Activated CD8-positive, alpha-beta T cell treated with anti-CD3 and anti-CD28 coated beads, Interleukin-2, amount 10 ng/mL, durations not matched to agents 7 days and 5 days (primary cell): ENCODE measurements around the gene THBD. TPM values are rescaled to one million over a fixed set of nuclear protein-coding genes. Genes with fewer than 3 reads are reported as not detected.

ENCODE experiments used
- ATAC-seq: fragments of 150-1000 bp; cut with Tn5 transposase; one replicate; pipeline ENCODE4 v1.10.0; 2021; ENCODE audit warnings: moderate library complexity
- CTCF ChIA-PET: fragments of 350-600 bp; sonication (Branson Sonifier 250); formaldehyde crosslinking; loops from one replicate; lab custom pipeline; 2021; ENCODE audit warnings: antibody characterized with exemption; lab: Charles Lee
- POLR2A ChIA-PET: fragments of 350-600 bp; sonication (Branson Sonifier 250); formaldehyde crosslinking; loops from one replicate; lab custom pipeline; 2021; ENCODE audit warnings: antibody characterized with exemption; lab: Charles Lee
- DNase-seq: peaks from one replicate; pipeline ENCODE4 v3.0.0-alpha.2; 2020
- H3K27ac Mint-ChIP-seq: one replicate; pipeline ENCODE4 v1.8.0; 2021; ENCODE audit warnings: mild to moderate bottlenecking, mixed read lengths
- H3K27me3 Mint-ChIP-seq: one replicate; pipeline ENCODE4 v1.8.0; 2021; ENCODE audit warnings: low read depth, mixed read lengths
- H3K36me3 Mint-ChIP-seq: one replicate; pipeline ENCODE4 v1.8.0; 2021; ENCODE audit warnings: low read depth, mixed read lengths
- H3K4me1 Mint-ChIP-seq: one replicate; pipeline ENCODE4 v1.8.0; 2021; ENCODE audit warnings: low read depth, mixed read lengths
- H3K4me3 Mint-ChIP-seq: one replicate; pipeline ENCODE4 v1.8.0; 2021; ENCODE audit warnings: mild to moderate bottlenecking, mixed read lengths
- H3K9me3 Mint-ChIP-seq: one replicate; pipeline ENCODE4 v1.8.0; 2022; ENCODE audit warnings: mixed read lengths; ENCODE audit not compliant: insufficient read depth
- total RNA-seq, 2 experiments: library from RNA; stranded (reverse); gene quantifications; one replicate each; pipeline ENCODE4 v1.2.3, GENCODE V29; 2021

THBD gene
- total RNA-seq, 2 experiments from 2014 or later: not detected

DNA sequence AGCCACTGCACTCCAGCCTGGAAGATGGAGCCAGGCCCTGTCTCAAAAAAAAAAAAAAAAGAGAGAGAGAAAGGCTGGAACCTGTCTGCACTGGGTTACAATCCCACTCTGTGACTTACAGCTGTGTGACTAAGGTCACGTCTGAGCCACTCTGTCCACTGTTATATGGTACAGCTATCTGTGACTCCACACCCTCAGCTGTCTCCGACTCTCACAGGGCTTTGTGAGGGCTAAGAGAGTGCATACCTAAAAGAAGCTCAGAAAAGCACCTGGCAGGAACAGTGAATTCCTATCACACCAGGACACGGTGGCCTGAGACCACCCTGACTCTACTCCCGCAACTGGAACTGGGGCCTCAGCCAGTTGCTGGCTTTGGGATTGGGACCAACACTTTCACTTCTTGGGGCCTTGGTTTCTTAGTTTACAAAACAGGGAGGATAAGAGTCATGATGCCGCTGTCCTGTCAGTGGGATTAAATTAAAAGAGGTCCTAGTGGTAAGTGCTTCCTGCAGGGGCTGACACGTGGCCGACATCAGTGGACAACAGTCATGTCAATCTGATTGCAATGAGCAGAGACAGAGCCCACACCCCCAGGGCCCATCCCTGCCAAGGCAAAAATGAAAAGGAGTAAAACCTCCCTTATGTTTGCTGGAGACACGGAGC, 42.4 kb upstream of the THBD start:
- H3K9me3 Mint-ChIP-seq: no peaks in the 10 kb centered on the region
- peaks cover 9% of the 10 kb centered on the region for H3K27me3 Mint-ChIP-seq
- DNase-seq (no peak), ATAC-seq (no peak)
- H3K27ac Mint-ChIP-seq: no peak overlapping the region
- no peaks in the 10 kb centered on the region for H3K36me3 Mint-ChIP-seq
- H3K4me1 Mint-ChIP-seq: peaks cover 7% of the 10 kb centered on the region
- ChIA-PET POLR2A (no interaction called here), CTCF (no interaction called here)
- no peak overlapping the region for H3K4me3 Mint-ChIP-seq

DNA sequence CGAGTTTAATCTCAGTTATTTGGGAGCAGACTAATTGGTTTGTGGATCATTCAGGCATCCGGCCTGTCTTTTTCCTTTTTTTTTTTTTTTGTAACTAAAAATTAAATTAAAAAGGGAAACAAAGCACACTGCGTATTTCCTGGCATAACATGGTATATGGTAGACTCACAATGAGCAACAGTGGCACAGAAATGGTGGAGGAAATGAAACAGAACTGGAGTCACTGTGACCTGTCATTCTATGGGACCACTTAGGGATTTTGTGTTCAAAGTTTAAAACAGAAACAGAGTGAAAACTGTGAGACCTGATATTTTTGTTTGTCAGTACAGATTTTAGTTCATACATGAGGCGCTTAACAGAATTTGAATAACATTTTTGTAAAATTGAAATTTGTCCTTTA, 41.4 kb upstream of the THBD start:
- ATAC-seq (no peak), DNase-seq (no peak)
- Mint-ChIP-seq H3K36me3 (no peaks in the 10 kb centered on the region), H3K4me1 (peaks cover 16% of the 10 kb centered on the region), H3K4me3 (no peak overlapping the region), H3K9me3 (no peaks in the 10 kb centered on the region), H3K27me3 (peaks cover 9% of the 10 kb centered on the region), H3K27ac (no peak overlapping the region)
- POLR2A ChIA-PET: no interaction called here
- CTCF ChIA-PET: no interaction called here

DNA sequence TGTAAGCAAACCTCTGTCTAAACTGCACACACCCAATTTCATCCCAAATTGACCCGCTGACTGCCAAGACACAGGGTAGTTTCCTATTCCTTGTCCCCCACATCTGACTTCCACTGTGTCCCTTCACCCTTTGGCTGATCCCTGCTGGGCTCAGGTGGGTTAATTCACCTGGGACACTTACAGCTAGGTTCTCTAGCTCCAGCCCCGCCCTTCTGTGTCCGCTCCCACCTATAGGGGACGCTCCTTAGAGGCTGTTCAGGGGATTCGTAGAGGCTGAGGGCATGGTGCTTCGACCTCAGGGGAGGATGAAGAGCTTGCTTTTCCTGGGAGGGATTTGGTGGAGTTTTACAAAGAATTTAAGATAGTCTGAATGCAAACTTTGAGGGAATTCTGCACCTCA, 40.7 kb upstream of the THBD start:
- ATAC-seq (no peak), DNase-seq (no peak)
- POLR2A ChIA-PET: no interaction called here
- Mint-ChIP-seq H3K4me3 (no peak overlapping the region), H3K27me3 (peaks cover 9% of the 10 kb centered on the region), H3K36me3 (no peaks in the 10 kb centered on the region), H3K27ac (no peak overlapping the region), H3K4me1 (peaks cover 17% of the 10 kb centered on the region), H3K9me3 (no peaks in the 10 kb centered on the region)
- CTCF ChIA-PET: no interaction called here

DNA sequence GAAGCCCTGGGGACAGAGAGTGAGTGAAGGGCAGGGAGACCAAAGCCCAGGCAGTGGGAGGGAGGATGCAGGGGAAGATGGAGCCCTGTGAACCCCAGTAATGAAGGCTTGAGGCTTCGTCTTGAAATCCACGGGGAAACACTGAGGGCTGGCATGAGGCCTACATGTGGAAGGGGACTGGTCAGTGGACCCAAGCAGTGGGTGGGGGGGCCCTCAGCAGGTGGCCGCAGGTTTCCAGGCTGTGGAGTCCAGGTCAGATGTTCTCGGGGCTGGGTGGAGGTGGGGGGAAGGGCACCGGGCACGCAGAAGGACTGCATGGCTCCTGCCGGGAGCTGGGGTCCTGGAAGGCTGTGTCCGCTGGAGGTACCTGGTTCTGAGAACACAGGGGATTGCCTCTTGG, 39.4 kb upstream of the THBD start:
- Mint-ChIP-seq H3K4me1 (peaks cover 17% of the 10 kb centered on the region), H3K36me3 (no peaks in the 10 kb centered on the region), H3K9me3 (no peaks in the 10 kb centered on the region), H3K27ac (no peak overlapping the region), H3K4me3 (no peak overlapping the region), H3K27me3 (peaks cover 9% of the 10 kb centered on the region)
- CTCF ChIA-PET: no interaction called here
- POLR2A ChIA-PET: no interaction called here
- ATAC-seq (no peak), DNase-seq (no peak)

DNA sequence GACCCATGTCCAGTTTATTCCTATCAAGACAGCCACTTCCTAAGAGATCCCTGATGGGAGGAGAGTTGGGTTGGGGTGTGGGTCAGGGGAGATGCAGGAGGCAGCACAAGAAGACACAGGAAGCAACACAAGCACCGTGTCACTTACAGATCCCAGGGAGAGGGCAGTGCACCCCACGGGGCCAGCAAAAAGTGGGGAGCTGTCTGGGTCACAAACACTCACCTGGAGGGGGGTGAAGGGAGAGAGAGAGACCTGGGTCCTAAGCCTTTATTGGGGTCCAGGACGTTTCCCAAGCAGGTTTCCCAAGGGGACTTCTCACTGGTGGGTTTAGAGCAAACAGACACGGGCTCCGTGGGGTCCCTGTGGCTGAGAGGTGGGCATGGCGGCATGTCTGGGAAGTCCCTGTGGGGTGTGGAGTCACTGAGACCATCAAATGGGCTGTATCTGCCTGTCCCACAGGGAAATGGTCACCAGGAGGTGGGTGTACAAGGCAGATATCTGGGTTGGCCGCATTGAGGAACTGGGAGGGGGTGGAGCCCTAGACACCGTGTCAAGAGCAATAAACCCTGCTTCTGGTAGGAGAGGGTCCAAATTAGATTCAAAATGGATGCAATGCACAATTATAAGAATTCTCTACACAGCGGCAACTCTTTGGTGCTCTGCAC, 38.2 kb upstream of the THBD start:
- H3K4me3 Mint-ChIP-seq: no peak overlapping the region
- POLR2A ChIA-PET: no interaction called here
- H3K4me1 Mint-ChIP-seq: peaks cover 17% of the 10 kb centered on the region
- ATAC-seq (no peak), DNase-seq (no peak)
- no peak overlapping the region for H3K27ac Mint-ChIP-seq
- H3K27me3 Mint-ChIP-seq: peaks cover 9% of the 10 kb centered on the region
- H3K36me3 Mint-ChIP-seq: no peaks in the 10 kb centered on the region
- CTCF ChIA-PET: no interaction called here
- H3K9me3 Mint-ChIP-seq: no peaks in the 10 kb centered on the region

DNA sequence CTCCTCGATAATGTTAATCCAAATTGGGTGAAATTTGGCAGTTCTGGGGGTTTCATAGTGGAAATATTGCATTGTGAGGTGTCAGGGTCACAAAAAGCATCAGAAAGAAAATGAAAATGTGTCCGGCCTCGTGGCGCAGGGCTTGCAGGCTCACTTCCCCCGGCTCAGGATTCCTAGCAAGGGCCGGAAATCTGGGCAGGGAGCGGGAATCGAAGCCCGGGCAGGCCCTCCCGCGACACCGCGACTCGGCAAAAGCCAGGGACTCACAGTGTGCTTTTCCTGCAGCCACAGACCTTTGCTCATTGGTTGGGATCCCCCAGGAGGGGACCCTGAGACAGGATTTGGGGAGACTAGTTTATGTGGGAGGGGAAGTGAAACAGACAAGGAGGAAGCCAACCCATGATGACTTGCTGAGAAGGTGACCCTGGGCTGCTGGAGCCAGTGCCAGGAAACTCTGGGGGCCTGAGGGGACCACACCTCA, 37.5 kb upstream of the THBD start:
- H3K4me3 Mint-ChIP-seq: no peak overlapping the region
- no peak for DNase-seq
- peaks cover 21% of the 10 kb centered on the region for H3K4me1 Mint-ChIP-seq
- H3K36me3 Mint-ChIP-seq: no peaks in the 10 kb centered on the region
- ChIA-PET CTCF (interaction anchor here (0.6 to 1.6 kb wide), 4 partner anchors 8 to 254 kb away, joined by 3 to 7 read pairs (median 4); no protein-coding TSS in a partner anchor), POLR2A (interaction anchor here (1.1 kb wide), 1 partner anchor 263 kb away, joined by 4 read pairs; the partner anchor contains the start of gene NXT1)
- no peak for ATAC-seq
- no peaks in the 10 kb centered on the region for H3K9me3 Mint-ChIP-seq
- peaks cover 9% of the 10 kb centered on the region for H3K27me3 Mint-ChIP-seq
- H3K27ac Mint-ChIP-seq: no peak overlapping the region

DNA sequence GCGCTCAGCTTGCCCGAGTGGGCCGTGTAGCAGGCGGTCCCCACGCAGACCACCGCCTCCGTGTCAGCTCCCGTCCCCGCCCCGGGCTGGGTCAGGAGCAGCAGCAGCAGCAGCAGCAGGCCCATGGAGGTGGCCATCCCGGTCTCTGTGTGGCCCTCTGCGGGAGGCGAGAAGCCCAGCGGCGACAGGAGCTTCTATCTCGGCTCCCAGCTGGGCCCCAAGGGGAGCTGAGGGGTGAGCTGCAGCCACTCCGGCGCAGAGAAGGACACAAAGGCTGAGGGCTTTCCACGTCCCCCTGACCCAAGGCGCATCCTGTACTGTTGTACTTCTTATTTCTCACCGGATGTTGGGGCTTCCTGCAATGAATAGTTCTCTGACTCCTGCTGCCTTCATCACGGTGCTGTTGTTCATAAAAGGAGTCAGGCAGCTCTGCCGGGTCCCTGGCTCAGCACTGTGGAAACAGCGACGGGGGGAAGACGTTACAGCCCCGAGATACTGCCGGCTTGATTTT, 36.6 kb upstream of the THBD start, which contains the start of gene CD93:
Gene CD93, minus strand, starts transcription at position 269 of the 511 bp plus-strand sequence. Its CDS starts 132 bp downstream, at position 137.
- no peak within 1 kb of the TSS for H3K4me3 Mint-ChIP-seq
- peaks cover 22% of the 10 kb centered on the region for H3K4me1 Mint-ChIP-seq
- ATAC-seq (peak; percentile 92), DNase-seq (peak; percentile 63)
- ChIA-PET POLR2A (interaction anchor here (0.6 to 1.1 kb wide), 2 partner anchors 73 to 264 kb away, joined by 3 to 4 read pairs; partner anchors contain the start of gene NXT1), CTCF (interaction anchor here (0.6 to 1.6 kb wide), 5 partner anchors 9 to 255 kb away, joined by 3 to 7 read pairs (median 4); no protein-coding TSS in a partner anchor)
- peak within 1 kb of the TSS; percentile 89 for H3K27ac Mint-ChIP-seq
- H3K9me3 Mint-ChIP-seq: no peaks in the 10 kb centered on the region
- no peaks in the 10 kb centered on the region for H3K36me3 Mint-ChIP-seq
- H3K27me3 Mint-ChIP-seq: peaks cover 9% of the 10 kb centered on the region

DNA sequence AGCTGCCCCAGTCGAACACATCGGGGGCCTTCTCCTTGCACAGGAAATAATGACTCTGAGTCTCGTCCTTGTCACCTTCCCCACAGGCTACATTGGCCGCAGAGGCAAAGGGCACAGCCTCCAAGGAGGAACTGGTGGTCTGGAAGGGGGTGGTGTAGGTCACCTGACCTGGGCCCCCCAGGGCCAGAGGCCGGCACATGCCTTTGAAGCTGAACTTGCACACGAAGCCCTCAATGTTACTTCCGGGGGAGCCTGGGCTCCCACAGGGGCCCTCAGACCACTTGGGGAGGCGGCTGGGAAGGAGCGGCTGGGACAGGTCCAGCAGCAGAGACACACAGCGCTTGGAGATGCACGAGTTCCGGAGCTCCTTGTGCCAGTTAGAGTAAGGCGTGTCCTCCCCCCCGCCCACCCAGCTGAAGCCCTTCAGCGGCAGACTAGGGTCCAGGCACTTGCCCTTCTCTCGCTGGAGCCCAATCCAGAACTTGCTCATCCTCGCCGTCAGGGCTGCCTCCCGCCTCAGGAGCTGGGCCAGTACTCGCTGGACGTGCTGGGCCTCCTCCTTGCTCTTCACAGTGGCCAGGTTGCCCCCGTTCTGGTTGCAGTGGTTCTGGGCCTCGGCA, 36.1 kb upstream of the THBD start:
- no peaks in the 10 kb centered on the region for H3K36me3 Mint-ChIP-seq
- H3K27me3 Mint-ChIP-seq: peaks cover 9% of the 10 kb centered on the region
- no peak for DNase-seq
- CTCF ChIA-PET: interaction anchor here (1.0 to 1.6 kb wide), 4 partner anchors 10 to 255 kb away, joined by 3 to 7 read pairs (median 4); no protein-coding TSS in a partner anchor
- no peak overlapping the region for H3K27ac Mint-ChIP-seq
- H3K4me1 Mint-ChIP-seq: peaks cover 22% of the 10 kb centered on the region
- no peak for ATAC-seq
- no peaks in the 10 kb centered on the region for H3K9me3 Mint-ChIP-seq
- H3K4me3 Mint-ChIP-seq: no peak overlapping the region
- POLR2A ChIA-PET: interaction anchor here (0.6 kb wide), 1 partner anchor 74 kb away, joined by 3 read pairs; no protein-coding TSS in a partner anchor

DNA sequence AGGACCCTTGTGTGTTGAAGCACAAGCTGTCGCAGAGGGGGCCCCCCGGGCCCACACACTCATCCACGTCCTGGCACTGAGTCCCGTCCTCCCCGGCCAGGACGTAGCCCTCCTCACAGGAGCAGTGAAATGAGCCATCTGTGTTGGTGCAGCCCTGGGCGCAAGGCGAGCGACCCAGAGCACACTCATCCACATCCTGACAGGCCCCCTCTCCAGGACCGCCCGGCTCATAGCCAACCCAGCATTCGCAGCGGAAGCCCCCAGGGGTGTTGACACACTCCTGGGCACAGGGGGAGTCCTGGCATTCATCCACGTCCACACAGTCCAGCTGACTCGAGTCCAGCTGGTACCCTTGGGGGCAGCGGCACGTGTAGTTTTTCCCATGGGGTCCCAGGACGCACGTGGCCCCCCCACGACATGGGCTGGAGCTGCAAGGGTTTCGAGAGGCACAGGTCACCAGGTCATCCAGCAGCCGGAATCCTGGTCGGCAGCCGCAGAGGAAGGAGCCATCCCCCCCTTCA, 35.4 kb upstream of the THBD start:
- H3K9me3 Mint-ChIP-seq: no peaks in the 10 kb centered on the region
- no peak overlapping the region for H3K4me3 Mint-ChIP-seq
- peaks cover 22% of the 10 kb centered on the region for H3K4me1 Mint-ChIP-seq
- ATAC-seq (no peak), DNase-seq (no peak)
- no peak overlapping the region for H3K27ac Mint-ChIP-seq
- peaks cover 4% of the 10 kb centered on the region for H3K27me3 Mint-ChIP-seq
- no peaks in the 10 kb centered on the region for H3K36me3 Mint-ChIP-seq
- POLR2A ChIA-PET: no interaction called here
- CTCF ChIA-PET: no interaction called here

DNA sequence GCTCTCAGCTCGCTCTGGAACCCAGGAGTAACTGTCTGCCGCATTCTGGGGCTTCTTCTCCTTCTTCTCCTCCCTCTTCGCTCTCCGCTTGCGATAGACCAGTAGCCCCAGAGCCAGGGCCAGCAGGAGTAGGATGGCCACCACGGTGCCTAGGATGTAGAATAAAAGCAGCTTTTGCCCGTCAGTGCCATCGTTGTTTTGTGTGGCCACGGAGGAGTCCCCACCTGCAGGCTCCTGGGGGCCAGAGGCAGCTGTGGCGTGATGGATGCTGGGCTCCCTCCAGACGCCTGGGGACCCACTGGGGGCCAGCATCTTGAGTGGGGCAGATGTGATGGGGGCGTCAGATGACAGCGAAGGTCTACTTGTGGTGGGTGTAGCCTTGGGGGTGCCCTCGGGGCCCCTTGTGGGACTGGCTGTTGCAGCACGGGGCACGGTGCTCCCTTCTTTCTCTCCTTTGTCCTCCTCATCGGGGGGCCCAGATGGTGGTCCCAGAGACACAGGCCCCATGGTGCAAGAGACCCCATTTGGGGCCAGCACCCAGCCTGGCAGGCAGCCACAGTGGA, 34.9 kb upstream of the THBD start:
- no peak overlapping the region for H3K27ac Mint-ChIP-seq
- POLR2A ChIA-PET: no interaction called here
- no peak for ATAC-seq
- H3K36me3 Mint-ChIP-seq: no peaks in the 10 kb centered on the region
- no peaks in the 10 kb centered on the region for H3K9me3 Mint-ChIP-seq
- H3K4me3 Mint-ChIP-seq: no peak overlapping the region
- CTCF ChIA-PET: no interaction called here
- peaks cover 22% of the 10 kb centered on the region for H3K4me1 Mint-ChIP-seq
- DNase-seq: no peak
- peaks cover 5% of the 10 kb centered on the region for H3K27me3 Mint-ChIP-seq

DNA sequence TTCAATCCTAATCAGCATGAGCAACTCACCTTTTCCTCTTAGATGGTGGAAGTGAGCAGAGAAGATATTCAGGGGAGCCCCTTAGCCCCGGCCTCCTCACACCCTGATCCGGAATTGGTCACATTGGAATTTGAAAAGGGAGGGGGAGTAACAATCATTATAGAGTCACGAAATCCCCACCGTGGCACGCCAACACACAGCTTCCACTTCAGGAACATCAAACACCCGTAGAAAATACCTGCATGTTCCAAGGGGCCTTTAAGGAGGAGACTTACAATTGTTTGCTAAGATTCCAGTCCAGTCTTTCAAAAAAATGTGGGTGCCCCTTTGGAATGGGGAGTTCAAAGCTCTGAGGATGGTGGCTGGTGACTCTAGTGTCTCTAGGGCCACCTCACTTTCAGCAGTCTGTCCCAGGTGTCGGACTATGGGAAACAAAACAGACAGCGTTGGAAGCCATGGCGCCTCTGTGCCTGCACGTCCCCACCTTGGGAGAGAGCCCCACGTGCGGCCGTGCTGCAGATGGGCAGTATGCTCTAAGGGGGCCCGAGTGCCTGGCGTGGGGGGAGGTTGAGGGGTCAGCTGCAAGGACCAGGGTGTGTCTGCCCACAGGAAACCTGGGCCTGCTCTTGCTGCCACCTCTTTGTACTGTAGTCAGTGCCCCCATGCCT, 34.2 kb upstream of the THBD start:
- Mint-ChIP-seq H3K4me3 (no peak overlapping the region), H3K4me1 (peaks cover 22% of the 10 kb centered on the region), H3K27me3 (peaks cover 8% of the 10 kb centered on the region), H3K9me3 (no peaks in the 10 kb centered on the region), H3K36me3 (no peaks in the 10 kb centered on the region), H3K27ac (no peak overlapping the region)
- POLR2A ChIA-PET: no interaction called here
- ATAC-seq (no peak), DNase-seq (no peak)
- CTCF ChIA-PET: no interaction called here
